Keratinocyte (primary cell): Measurements from ENCODE around the gene USP12. TPM values are rescaled to one million over a fixed set of nuclear protein-coding genes. Genes with fewer than 3 reads are reported as not detected.
"Not testable (repeated sequence)": the region's sequence is repeated elsewhere in the genome, so short reads cannot be mapped to it uniquely, and the experiment has no call there.

ENCODE experiments used
- DNase-seq: peaks from one replicate; pipeline ENCODE4 v3.0.0-alpha.2; 2011; ENCODE audit warnings: low read depth, missing footprints, low spot score
- FAIRE-seq: peaks from 2 replicates; lab custom pipeline; 2011; peaks lifted over from hg19 to GRCh38; lab: Jason Lieb, UNC
- H2AFZ ChIP-seq: 2 replicates; pipeline ENCODE4 v1.6.0; 2012; ENCODE audit warnings: low read length, control low read depth, inconsistent platforms; ENCODE audit not compliant: control insufficient read depth
- H3K27ac ChIP-seq: 2 replicates; pipeline ENCODE4 v1.5.1; 2011; ENCODE audit warnings: low read length; ENCODE audit not compliant: control insufficient read depth, insufficient read depth
- H3K27me3 ChIP-seq: 3 replicates; pipeline ENCODE4 v1.6.0; 2011; ENCODE audit warnings: low read length; ENCODE audit not compliant: control insufficient read depth, insufficient read depth; ENCODE audit errors: extremely low read depth
- H3K36me3 ChIP-seq, 2 experiments: 2 replicates in 1 of 2; 3 replicates in 1 of 2; pipeline ENCODE4 v1.5.1; 2011; ENCODE audit warnings: low read length in 2 of 2, mild to moderate bottlenecking in 1 of 2; ENCODE audit not compliant: control insufficient read depth in 2 of 2, insufficient read depth in 2 of 2; ENCODE audit errors: extremely low read depth in 1 of 2
- H3K4me1 ChIP-seq: 3 replicates; pipeline ENCODE4 v1.5.1; 2011; ENCODE audit warnings: low read length; ENCODE audit not compliant: control insufficient read depth, insufficient read depth; ENCODE audit errors: extremely low read depth
- H3K4me2 ChIP-seq: 3 replicates; pipeline ENCODE4 v1.6.0; 2011; ENCODE audit warnings: low read depth, low read length; ENCODE audit not compliant: control insufficient read depth, insufficient read depth; ENCODE audit errors: extremely low read depth
- H3K4me3 ChIP-seq, 3 experiments: fragments of 200-600 bp in 1 of 3; sonication (generic) in 1 of 3; 2 replicates in 2 of 3; 3 replicates in 1 of 3; pipeline ENCODE4 v1.5.1; 2011 to 2016; ENCODE audit warnings: low read length in 3 of 3, mild to moderate bottlenecking in 3 of 3, control low read depth in 2 of 3, inconsistent platforms in 1 of 3, low read depth in 1 of 3, mixed read lengths in 1 of 3, mixed run types in 1 of 3, moderate library complexity in 1 of 3; ENCODE audit not compliant: control insufficient read depth in 2 of 3, insufficient read depth in 2 of 3; ENCODE audit errors: extremely low read depth in 1 of 3
- H3K79me2 ChIP-seq: 2 replicates; pipeline ENCODE4 v1.6.0; 2012; ENCODE audit warnings: low read length; ENCODE audit not compliant: control insufficient read depth, insufficient read depth
- H3K9ac ChIP-seq: 3 replicates; pipeline ENCODE4 v1.6.0; 2011; ENCODE audit warnings: low read length; ENCODE audit not compliant: control insufficient read depth, insufficient read depth; ENCODE audit errors: extremely low read depth
- H3K9me1 ChIP-seq: 3 replicates; pipeline ENCODE4 v1.6.0; 2011; ENCODE audit warnings: low read length; ENCODE audit not compliant: control insufficient read depth, insufficient read depth; ENCODE audit errors: extremely low read depth
- H3K9me3 ChIP-seq: 2 replicates; pipeline ENCODE4 v1.5.1; 2012; ENCODE audit warnings: low read depth, low read length; ENCODE audit not compliant: control insufficient read depth
- H4K20me1 ChIP-seq: 3 replicates; pipeline ENCODE4 v1.6.0; 2011; ENCODE audit warnings: low read length; ENCODE audit not compliant: control insufficient read depth, insufficient read depth; ENCODE audit errors: extremely low read depth
- EZH2 ChIP-seq: IDR thresholded peaks from one replicate; pipeline ENCODE4 v1.6.1; 2012; ENCODE audit warnings: inconsistent platforms, mild to moderate bottlenecking, low read length, moderate library complexity
- dilution Hi-C: fragments of 300-500 bp; cut with MboI; formaldehyde crosslinking; loops from one replicate; pipeline ENCODE4 v1.7.0; 2020; ENCODE audit warnings: low sequenced_read_pairs; ENCODE audit not compliant: extremely low pct_ligation_motif_present
- polyA plus RNA-seq, 5 experiments: library from polyadenylated mRNA; depleted of rRNA in 3 of 5; stranded (reverse) in 3 of 5; stranded (forward) in 1 of 5; unstranded in 1 of 5; fragments of >200 nt; gene quantifications; 1 replicate in 1 of 5; 2 replicates in 3 of 5; 3 replicates in 1 of 5; pipeline versions ENCODE4 v1.2.1 to v1.2.3, GENCODE V29; 2011 to 2012; ENCODE audit warnings: missing spikeins in 2 of 5, low read depth in 1 of 5, low replicate concordance in 1 of 5
- TF ChIP-seq, protein P1 (sequence below), 3 experiments: IDR thresholded peaks in 1 of 3; conservative IDR thresholded peaks in 1 of 3; optimal IDR thresholded peaks in 1 of 3; 2 replicates in 2 of 3; 3 replicates in 1 of 3; pipeline versions ENCODE3 to v1.5.1; 2011; ENCODE audit warnings: low read length in 3 of 3, mild to moderate bottlenecking in 3 of 3, moderate library complexity in 2 of 3, control low read depth in 1 of 3, inconsistent platforms in 1 of 3; ENCODE audit not compliant: insufficient read depth in 2 of 3; ENCODE audit errors: extremely low read depth in 1 of 3

USP12 gene
- polyA plus RNA-seq, 1 donor (not counting 4 experiments of a cell fraction or from before 2014, with no cell fraction given): 20.7 TPM

DNA sequence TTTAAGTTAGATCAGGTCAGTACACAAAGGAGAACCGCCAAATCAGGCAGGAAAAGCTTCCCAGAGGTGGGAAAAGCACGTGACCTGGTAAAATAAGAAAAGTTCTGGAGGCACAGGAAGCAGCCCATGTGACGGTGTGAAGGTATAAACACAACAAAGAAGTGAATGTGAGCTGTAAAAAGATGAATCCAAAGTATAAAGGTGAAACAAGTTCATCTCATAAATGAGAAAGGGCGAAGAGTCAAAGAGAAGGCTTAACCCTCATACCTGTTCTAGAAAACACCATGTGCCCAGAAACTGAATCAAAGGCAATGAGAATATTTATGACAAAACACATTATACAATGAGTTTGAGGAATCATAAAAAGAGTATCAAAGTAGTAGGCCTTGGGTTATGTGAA, 47.0 kb downstream of the USP12 start:
- Histone ChIP-seq H2AFZ (no peak overlapping the region), H4K20me1 (no peaks in the 10 kb centered on the region), H3K36me3 (peaks cover 0 to 3% of the 10 kb centered on the region in 2 experiments), H3K27me3 (no peaks in the 10 kb centered on the region), H3K4me3 (peak overlapping the region; percentile 3 to 77 (median 59)), H3K79me2 (peaks cover 76% of the 10 kb centered on the region), H3K27ac (peak overlapping the region; percentile 95), H3K4me1 (peaks cover 24% of the 10 kb centered on the region), H3K4me2 (peak overlapping the region; percentile 91), H3K9me3 (no peaks in the 10 kb centered on the region), H3K9me1 (no peaks in the 10 kb centered on the region), H3K9ac (peak overlapping the region; percentile 1)
- dilution Hi-C loops: no loop called here
- no peak for TF ChIP-seq EZH2
- TF ChIP-seq, protein P1, sequence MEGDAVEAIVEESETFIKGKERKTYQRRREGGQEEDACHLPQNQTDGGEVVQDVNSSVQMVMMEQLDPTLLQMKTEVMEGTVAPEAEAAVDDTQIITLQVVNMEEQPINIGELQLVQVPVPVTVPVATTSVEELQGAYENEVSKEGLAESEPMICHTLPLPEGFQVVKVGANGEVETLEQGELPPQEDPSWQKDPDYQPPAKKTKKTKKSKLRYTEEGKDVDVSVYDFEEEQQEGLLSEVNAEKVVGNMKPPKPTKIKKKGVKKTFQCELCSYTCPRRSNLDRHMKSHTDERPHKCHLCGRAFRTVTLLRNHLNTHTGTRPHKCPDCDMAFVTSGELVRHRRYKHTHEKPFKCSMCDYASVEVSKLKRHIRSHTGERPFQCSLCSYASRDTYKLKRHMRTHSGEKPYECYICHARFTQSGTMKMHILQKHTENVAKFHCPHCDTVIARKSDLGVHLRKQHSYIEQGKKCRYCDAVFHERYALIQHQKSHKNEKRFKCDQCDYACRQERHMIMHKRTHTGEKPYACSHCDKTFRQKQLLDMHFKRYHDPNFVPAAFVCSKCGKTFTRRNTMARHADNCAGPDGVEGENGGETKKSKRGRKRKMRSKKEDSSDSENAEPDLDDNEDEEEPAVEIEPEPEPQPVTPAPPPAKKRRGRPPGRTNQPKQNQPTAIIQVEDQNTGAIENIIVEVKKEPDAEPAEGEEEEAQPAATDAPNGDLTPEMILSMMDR (optimal IDR thresholded peaks at IDR 0.05 in 1 of 3, IDR thresholded peaks at IDR 0.05 in 1 of 3, conservative IDR thresholded peaks at IDR 0.05 in 1 of 3; ENCODE audit: extremely low read depth in 1 of 3, insufficient read depth in 2 of 3, low read length in 3 of 3): no peak
- FAIRE-seq (no peak), DNase-seq (no peak)

DNA sequence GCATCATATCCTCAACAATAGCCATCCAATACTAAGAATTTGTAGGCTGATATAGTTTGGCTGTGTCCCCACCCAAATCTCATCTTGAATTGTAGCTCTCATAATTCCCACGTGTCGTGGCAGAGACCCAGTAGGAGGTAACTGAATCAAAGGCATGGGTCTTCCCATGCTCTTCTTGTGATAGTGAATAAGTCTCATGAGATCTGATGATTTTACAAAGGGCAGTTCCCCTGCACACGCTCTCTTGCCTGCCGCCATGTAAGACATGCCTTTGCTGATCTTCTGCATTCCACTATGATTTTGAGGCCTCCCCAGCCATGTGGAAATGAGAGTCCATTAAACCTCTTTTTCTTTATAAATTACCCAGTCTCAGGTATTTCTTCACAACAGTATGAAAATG, 48.2 kb downstream of the USP12 start:
- H3K9me3 ChIP-seq, H3K36me3 ChIP-seq, H2AFZ ChIP-seq, H3K4me3 ChIP-seq, FAIRE-seq, H3K9ac ChIP-seq, H3K9me1 ChIP-seq, H3K27ac ChIP-seq, H3K4me2 ChIP-seq, H4K20me1 ChIP-seq, H3K27me3 ChIP-seq, DNase-seq, dilution Hi-C loops: not testable (repeated sequence)
- Histone ChIP-seq H3K79me2 (peaks cover 74% of the 10 kb centered on the region), H3K4me1 (peaks cover 24% of the 10 kb centered on the region)

DNA sequence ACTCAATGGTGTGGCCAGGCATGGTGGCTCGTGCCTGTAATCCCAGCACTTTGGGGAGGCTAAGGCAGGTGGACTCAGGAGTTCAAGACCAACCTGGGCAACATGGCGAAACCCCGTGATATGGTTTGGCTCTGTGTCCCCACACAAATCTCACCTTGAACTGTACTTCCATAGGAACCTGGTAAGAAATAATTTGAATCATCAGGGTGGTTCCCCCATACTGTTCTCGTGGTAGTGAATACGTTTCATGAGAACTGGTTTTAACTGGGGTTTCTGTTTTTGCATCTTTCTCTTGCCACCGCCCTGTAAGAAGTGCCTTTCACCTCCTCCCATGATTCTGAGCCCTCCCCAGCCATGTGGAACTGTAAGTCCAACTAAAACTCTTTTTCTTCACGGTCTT, 49.6 kb downstream of the USP12 start:
- no peaks in the 10 kb centered on the region for H3K36me3 ChIP-seq
- H3K79me2 ChIP-seq: peaks cover 67% of the 10 kb centered on the region
- H3K4me1 ChIP-seq: peaks cover 21% of the 10 kb centered on the region
- no peaks in the 10 kb centered on the region for H4K20me1 ChIP-seq
- H3K9me3 ChIP-seq: no peaks in the 10 kb centered on the region
- no peak for TF ChIP-seq EZH2
- TF ChIP-seq, protein P1 (optimal IDR thresholded peaks at IDR 0.05 in 1 of 3, IDR thresholded peaks at IDR 0.05 in 1 of 3, conservative IDR thresholded peaks at IDR 0.05 in 1 of 3; ENCODE audit: extremely low read depth in 1 of 3, insufficient read depth in 2 of 3, low read length in 3 of 3): no peak
- no peaks in the 10 kb centered on the region for H3K9me1 ChIP-seq
- no peak overlapping the region for H3K4me3 ChIP-seq
- no peak overlapping the region for H3K27ac ChIP-seq
- FAIRE-seq: no peak
- no peak overlapping the region for H2AFZ ChIP-seq
- no peak for DNase-seq
- H3K4me2 ChIP-seq: no peak overlapping the region
- dilution Hi-C loops: no loop called here
- no peak overlapping the region for H3K9ac ChIP-seq
- no peaks in the 10 kb centered on the region for H3K27me3 ChIP-seq
